Adrenal gland (tissue), 12 donors: ENCODE results near the gene ISG20L2. TPM values are rescaled to one million over a fixed set of nuclear protein-coding genes. Genes with fewer than 3 reads are reported as not detected.

Source experiments
- DNase-seq, 7 donors: peaks; one replicate each; pipeline ENCODE4 v3.0.0-alpha.2; 2019 to 2020
- H3K27ac ChIP-seq, 5 donors: fragments of 200-600 bp; sonication (generic) in 4 of 5; 1 replicate in 3 of 5; 2 replicates in 2 of 5; pipeline versions ENCODE4 v1.5.1 to v1.8.0; 2016 to 2020; ENCODE audit warnings: mild to moderate bottlenecking in 1 of 5
- H3K27me3 ChIP-seq: fragments of 200-600 bp; 2 replicates; pipeline ENCODE4 v1.8.0; 2021
- H3K36me3 ChIP-seq, 2 donors: fragments of 200-600 bp; replicated peaks in 1 of 2; 1 replicate in 1 of 2; 2 replicates in 1 of 2; pipeline versions ENCODE4 v1.5.1 to v1.8.0; 2018 to 2022
- H3K4me1 ChIP-seq, 2 donors: fragments of 200-600 bp; replicated peaks in 1 of 2; 1 replicate in 1 of 2; 2 replicates in 1 of 2; pipeline versions ENCODE4 v1.5.1 to v1.8.0; 2018 to 2021
- H3K4me3 ChIP-seq, 4 donors: fragments of 200-600 bp; sonication (generic) in 3 of 4; one replicate each; pipeline ENCODE4 v1.5.1; 2016 to 2018
- H3K9me3 ChIP-seq, 3 donors: fragments of 200-600 bp; sonication (generic) in 1 of 3; replicated peaks in 1 of 3; 1 replicate in 2 of 3; 2 replicates in 1 of 3; pipeline versions ENCODE4 v1.5.1 to v1.8.0; 2016 to 2021
- POLR2A ChIP-seq, 2 donors: fragments of 450-650 bp; IDR thresholded peaks; one replicate each; pipeline ENCODE4 v1.6.1; 2017; ENCODE audit warnings: antibody characterized with exemption in 2 of 2, mild to moderate bottlenecking in 2 of 2, moderate library complexity in 1 of 2
- WGBS, 4 donors: extraction: QIAGEN DNeasy Blood & Tissue Kit in 2 of 4; methylation state at CpG; one replicate each; pipeline versions ENCODE4 v1.1.5 to v1.1.7; 2013 to 2017; 5-methylcytosine and 5-hydroxymethylcytosine counted together
- intact Hi-C, 2 donors: fragments of 100-400 bp; cut with DNase I; formaldehyde crosslinking; loops; one replicate each; pipeline versions ENCODE4 v1.14.1 to v1.15.0; 2022 to 2023
- polyA plus RNA-seq, 3 donors: library from polyadenylated mRNA; stranded (reverse); fragments of 200-250 nt in 2 of 3; fragments of 350-450 nt in 1 of 3; fragmentation: Illumina TruSeq in 1 of 3; extraction: RNeasy Lipid Tissue Mini Kit (QIAGEN cat#74804) in 1 of 3; gene quantifications; one replicate each; pipeline ENCODE4 v1.2.3, GENCODE V29; 2013 to 2014
- total RNA-seq, 9 donors: library from RNA; depleted of rRNA in 4 of 9; stranded (reverse); fragments of >200 nt in 4 of 9; fragments of 120-200 nt in 1 of 9; fragmentation: NEBNext Ultra II Directional in 1 of 9; extraction: Animal tissue kit (Norgen Biotek cat#: 25700) in 1 of 9; gene quantifications; one replicate each; pipeline versions ENCODE4 v1.1.0 to v1.2.4, GENCODE V29; 2013 to 2023
- TF ChIP-seq, protein P1 (sequence below), 6 experiments: fragments of 450-650 bp in 4 of 6; fragments of 200-600 bp in 2 of 6; sonication (generic) in 1 of 6; IDR thresholded peaks; 1 replicate in 5 of 6; 2 replicates in 1 of 6; pipeline versions ENCODE4 v1.5.1 to v1.8.0; 2016 to 2021; ENCODE audit warnings: antibody characterized with exemption in 6 of 6, mild to moderate bottlenecking in 2 of 6, moderate library complexity in 1 of 6
- donor health status: healthy with polysubstance abuse.
- donor health status: Bipolar disorder and iron deficiency.
- donor health status: DM: yes; HTN: yes; CAD: no.
- donor health status: DM: no; HTN: no; CAD: no.
- donor health status: DM: no; HTN: no; CAD: no.
- donor health status: DM: yes; HTN: yes; CAD: no.

Gene ISG20L2
- total and polyA plus RNA-seq, 12 donors = 5.5 to 40.0 (median 18.3) TPM

DNA sequence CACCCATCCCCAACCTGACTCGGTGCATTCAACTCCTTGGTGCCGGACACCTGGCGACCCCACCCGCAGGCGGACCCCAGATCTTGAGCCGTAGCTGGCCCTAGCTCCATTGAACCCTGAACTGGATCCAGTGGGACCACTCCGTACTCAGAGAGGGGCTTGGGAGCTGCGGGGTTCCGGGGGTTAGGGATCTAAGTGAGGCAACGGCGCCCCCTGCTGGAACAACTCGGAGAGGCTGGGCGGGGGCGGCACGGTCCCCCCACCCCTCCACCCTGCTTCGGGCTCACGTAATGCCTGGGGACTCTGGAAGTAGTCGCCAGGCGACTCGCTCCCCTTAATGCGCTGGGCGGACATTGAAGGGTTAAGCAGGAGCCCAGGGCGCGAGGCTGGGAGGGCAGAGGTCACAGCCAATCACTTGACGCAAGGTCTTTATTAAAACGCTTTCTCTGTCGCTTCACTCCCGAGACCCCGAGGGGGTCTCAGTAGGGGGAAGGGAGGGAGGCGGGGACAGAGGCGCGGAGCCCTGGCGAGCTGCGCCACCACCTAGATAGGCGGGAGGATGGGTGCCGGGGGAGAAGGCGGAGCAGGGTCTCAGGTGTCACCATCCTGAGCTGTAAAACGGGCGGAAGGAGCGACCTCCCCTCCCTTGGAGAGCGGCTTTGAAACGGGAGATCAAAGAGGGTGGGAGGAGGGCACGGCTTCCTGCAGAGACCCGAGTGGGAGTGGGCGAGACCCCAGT is 22.5 kb downstream of the ISG20L2 start:
- peak overlapping the region in 3 of 4 donors; percentile 7 to 59 (median 31) for H3K4me3 ChIP-seq
- H3K4me1 ChIP-seq = peaks cover 23 to 31% of the 10 kb centered on the region in 2 donors
- TF ChIP-seq, protein P1, sequence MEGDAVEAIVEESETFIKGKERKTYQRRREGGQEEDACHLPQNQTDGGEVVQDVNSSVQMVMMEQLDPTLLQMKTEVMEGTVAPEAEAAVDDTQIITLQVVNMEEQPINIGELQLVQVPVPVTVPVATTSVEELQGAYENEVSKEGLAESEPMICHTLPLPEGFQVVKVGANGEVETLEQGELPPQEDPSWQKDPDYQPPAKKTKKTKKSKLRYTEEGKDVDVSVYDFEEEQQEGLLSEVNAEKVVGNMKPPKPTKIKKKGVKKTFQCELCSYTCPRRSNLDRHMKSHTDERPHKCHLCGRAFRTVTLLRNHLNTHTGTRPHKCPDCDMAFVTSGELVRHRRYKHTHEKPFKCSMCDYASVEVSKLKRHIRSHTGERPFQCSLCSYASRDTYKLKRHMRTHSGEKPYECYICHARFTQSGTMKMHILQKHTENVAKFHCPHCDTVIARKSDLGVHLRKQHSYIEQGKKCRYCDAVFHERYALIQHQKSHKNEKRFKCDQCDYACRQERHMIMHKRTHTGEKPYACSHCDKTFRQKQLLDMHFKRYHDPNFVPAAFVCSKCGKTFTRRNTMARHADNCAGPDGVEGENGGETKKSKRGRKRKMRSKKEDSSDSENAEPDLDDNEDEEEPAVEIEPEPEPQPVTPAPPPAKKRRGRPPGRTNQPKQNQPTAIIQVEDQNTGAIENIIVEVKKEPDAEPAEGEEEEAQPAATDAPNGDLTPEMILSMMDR (IDR thresholded peaks at IDR 0.05) = peak; percentile 62 to 75 (median 70)
- TF ChIP-seq POLR2A (IDR thresholded peaks at IDR 0.05) = no peak
- peak overlapping the region; percentile 30 to 66 (median 52) for H3K27ac ChIP-seq
- H3K27me3 ChIP-seq = no peaks in the 10 kb centered on the region
- WGBS, 4 donors = 0 to 1% (median 1%) methylated on average over 7 to 45 of the region's 45 CpGs
- intact Hi-C loops = no loop called here
- no peaks in the 10 kb centered on the region for H3K9me3 ChIP-seq
- H3K36me3 ChIP-seq = no peaks in the 10 kb centered on the region
- peak; percentile 36 to 82 (median 62) for DNase-seq

GRCh38 chr1:156705321-156705917 is 23.1 kb downstream of the ISG20L2 start, which contains the start of gene CRABP2:
CRABP2 (minus strand) TSS chr1:156705583; CDS start chr1:156705446, 137 bp downstream.
- Histone ChIP-seq H3K4me1 (peaks cover 23 to 31% of the 10 kb centered on the region in 2 donors), H3K36me3 (no peaks in the 10 kb centered on the region), H3K27me3 (no peaks in the 10 kb centered on the region), H3K27ac (peak within 1 kb of the TSS; percentile 30 to 66 (median 52)), H3K4me3 (peak within 1 kb of the TSS in 3 of 4 donors; percentile 7 to 59 (median 31)), H3K9me3 (no peaks in the 10 kb centered on the region)
- intact Hi-C loops = no loop called here
- peak in 6 of 7 donors; percentile 45 to 65 (median 55) for DNase-seq
- no peak for TF ChIP-seq POLR2A (IDR thresholded peaks at IDR 0.05)
- TF ChIP-seq, protein P1 (IDR thresholded peaks at IDR 0.05) = no peak
- 1 to 9% (median 2%) methylated on average over 7 to 42 of the region's 42 CpGs for WGBS, 4 donors

DNA sequence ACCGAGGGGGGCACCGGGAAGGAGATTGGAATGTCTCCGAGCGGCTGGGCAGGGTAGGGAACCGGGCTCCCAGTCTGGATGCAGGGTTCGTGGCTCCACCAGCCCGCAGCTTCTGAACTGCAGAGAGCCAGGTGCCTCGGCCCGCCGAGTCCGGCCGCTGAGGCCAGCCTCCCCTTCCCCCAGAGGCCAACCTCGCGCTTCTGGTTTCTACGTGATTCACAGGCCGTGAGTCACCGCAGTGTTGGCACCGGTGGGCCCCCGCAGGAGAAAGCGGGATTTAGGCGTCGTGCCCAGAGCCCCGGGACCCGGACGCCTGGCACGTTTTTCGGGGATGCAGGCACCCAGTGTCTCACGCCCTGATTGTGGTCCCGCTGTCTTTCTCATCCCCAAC is 23.6 kb downstream of the ISG20L2 start:
- peak overlapping the region in 1 of 5 donors; percentile 52 for H3K27ac ChIP-seq
- intact Hi-C loops = no loop called here
- 2 to 20% (median 3%) methylated on average over 2 to 29 of the region's 29 CpGs for WGBS, 4 donors

More for the DNA sequence above, 23.6 kb downstream of the ISG20L2 start:
- Histone ChIP-seq H3K9me3 (no peaks in the 10 kb centered on the region), H3K4me3 (peak overlapping the region in 1 of 4 donors; percentile 59), H3K4me1 (peaks cover 23 to 31% of the 10 kb centered on the region in 2 donors), H3K36me3 (no peaks in the 10 kb centered on the region), H3K27me3 (no peaks in the 10 kb centered on the region)
- peak; percentile 73 to 87 (median 84) for DNase-seq
- TF ChIP-seq POLR2A (IDR thresholded peaks at IDR 0.05) = no peak
- TF ChIP-seq, protein P1 (IDR thresholded peaks at IDR 0.05) = no peak
